ENCODE results near the gene AZIN2.

GRCh38 chr1:33133478-33134105 is 52.6 kb downstream of the AZIN2 start:
- TF ChIP-seq, protein P1, sequence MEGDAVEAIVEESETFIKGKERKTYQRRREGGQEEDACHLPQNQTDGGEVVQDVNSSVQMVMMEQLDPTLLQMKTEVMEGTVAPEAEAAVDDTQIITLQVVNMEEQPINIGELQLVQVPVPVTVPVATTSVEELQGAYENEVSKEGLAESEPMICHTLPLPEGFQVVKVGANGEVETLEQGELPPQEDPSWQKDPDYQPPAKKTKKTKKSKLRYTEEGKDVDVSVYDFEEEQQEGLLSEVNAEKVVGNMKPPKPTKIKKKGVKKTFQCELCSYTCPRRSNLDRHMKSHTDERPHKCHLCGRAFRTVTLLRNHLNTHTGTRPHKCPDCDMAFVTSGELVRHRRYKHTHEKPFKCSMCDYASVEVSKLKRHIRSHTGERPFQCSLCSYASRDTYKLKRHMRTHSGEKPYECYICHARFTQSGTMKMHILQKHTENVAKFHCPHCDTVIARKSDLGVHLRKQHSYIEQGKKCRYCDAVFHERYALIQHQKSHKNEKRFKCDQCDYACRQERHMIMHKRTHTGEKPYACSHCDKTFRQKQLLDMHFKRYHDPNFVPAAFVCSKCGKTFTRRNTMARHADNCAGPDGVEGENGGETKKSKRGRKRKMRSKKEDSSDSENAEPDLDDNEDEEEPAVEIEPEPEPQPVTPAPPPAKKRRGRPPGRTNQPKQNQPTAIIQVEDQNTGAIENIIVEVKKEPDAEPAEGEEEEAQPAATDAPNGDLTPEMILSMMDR (IDR thresholded peaks at IDR 0.05; ENCODE audit: low read depth, low read length, missing input control) = no peak
- no peak for TF ChIP-seq GABPA (IDR thresholded peaks at IDR 0.05 in 1 of 2, conservative IDR thresholded peaks at IDR 0.05 in 1 of 2)
- TF ChIP-seq REST (IDR thresholded peaks at IDR 0.05) = no peak
- TF ChIP-seq SP1 (IDR thresholded peaks at IDR 0.05) = no peak
- TF ChIP-seq, protein P2, sequence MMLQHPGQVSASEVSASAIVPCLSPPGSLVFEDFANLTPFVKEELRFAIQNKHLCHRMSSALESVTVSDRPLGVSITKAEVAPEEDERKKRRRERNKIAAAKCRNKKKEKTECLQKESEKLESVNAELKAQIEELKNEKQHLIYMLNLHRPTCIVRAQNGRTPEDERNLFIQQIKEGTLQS (IDR thresholded peaks at IDR 0.05) = no peak
- no peak for TF ChIP-seq ZBTB33 (IDR thresholded peaks at IDR 0.05)
- TF ChIP-seq, protein P3, sequence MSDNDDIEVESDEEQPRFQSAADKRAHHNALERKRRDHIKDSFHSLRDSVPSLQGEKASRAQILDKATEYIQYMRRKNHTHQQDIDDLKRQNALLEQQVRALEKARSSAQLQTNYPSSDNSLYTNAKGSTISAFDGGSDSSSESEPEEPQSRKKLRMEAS (IDR thresholded peaks at IDR 0.05) = no peak
- TF ChIP-seq EGR1 (IDR thresholded peaks at IDR 0.05; ENCODE audit: low read depth in 2 of 2) = no peak
- TF ChIP-seq RXRA (IDR thresholded peaks at IDR 0.05) = no peak
- no peak for TF ChIP-seq JUND (IDR thresholded peaks at IDR 0.05)
- no peak for TF ChIP-seq YY1 (IDR thresholded peaks at IDR 0.05)
- TF ChIP-seq RAD21 (IDR thresholded peaks at IDR 0.05) = no peak

All from liver (tissue), 3 donors.